Fibroblast of lung (primary cell): Measurements from ENCODE around the gene NARF. TPM values are rescaled to one million over a fixed set of nuclear protein-coding genes. Genes with fewer than 3 reads are reported as not detected.
"Not testable (repeated sequence)": the region's sequence is repeated elsewhere in the genome, so short reads cannot be mapped to it uniquely, and the experiment has no call there.

ENCODE experiments used
- DNase-seq, 2 donors: peaks; one replicate each; pipeline versions ENCODE4 v3.0.0 to v3.0.0-alpha.2; 2010; ENCODE audit warnings: low read depth in 2 of 2
- H2AFZ ChIP-seq: 2 replicates; pipeline ENCODE4 v1.5.1; 2012; ENCODE audit warnings: low read length, control low read depth, inconsistent platforms
- H3K27ac ChIP-seq: 2 replicates; pipeline ENCODE4 v1.5.1; 2011; ENCODE audit warnings: low read length, control low read depth; ENCODE audit not compliant: insufficient read depth
- H3K27me3 ChIP-seq: 2 replicates; pipeline ENCODE4 v1.5.1; 2011; ENCODE audit warnings: mild to moderate bottlenecking, low read length; ENCODE audit not compliant: control insufficient read depth, insufficient read depth
- H3K36me3 ChIP-seq: 2 replicates; pipeline ENCODE4 v1.5.1; 2011; ENCODE audit warnings: low read length; ENCODE audit not compliant: control insufficient read depth, insufficient read depth
- H3K4me1 ChIP-seq: 2 replicates; pipeline ENCODE4 v1.5.1; 2011; ENCODE audit warnings: low read length; ENCODE audit not compliant: control insufficient read depth, insufficient read depth; ENCODE audit errors: extremely low read depth
- H3K4me2 ChIP-seq: 2 replicates; pipeline ENCODE4 v1.5.1; 2011; ENCODE audit warnings: low read length, control low read depth; ENCODE audit not compliant: insufficient read depth; ENCODE audit errors: extremely low read depth
- H3K4me3 ChIP-seq, 4 experiments: fragments of 200-600 bp in 1 of 4; sonication (generic) in 1 of 4; replicated peaks in 1 of 4; 2 replicates each; pipeline ENCODE4 v1.5.1; 2011 to 2016; ENCODE audit warnings: low read length in 4 of 4, low read depth in 3 of 4, mild to moderate bottlenecking in 3 of 4, control low read depth in 2 of 4, inconsistent platforms in 1 of 4, mixed read lengths in 1 of 4; ENCODE audit not compliant: insufficient read depth in 1 of 4; ENCODE audit errors: control extremely low read depth in 1 of 4
- H3K79me2 ChIP-seq: 2 replicates; pipeline ENCODE4 v1.5.1; 2012; ENCODE audit warnings: mild to moderate bottlenecking, low read length, inconsistent platforms; ENCODE audit not compliant: control insufficient read depth, insufficient read depth
- H3K9ac ChIP-seq: 2 replicates; pipeline ENCODE4 v1.5.1; 2011; ENCODE audit warnings: mild to moderate bottlenecking, low read length, control low read depth; ENCODE audit not compliant: insufficient read depth
- H3K9me3 ChIP-seq: 2 replicates; pipeline ENCODE4 v1.5.1; 2012; ENCODE audit warnings: low read depth, low read length; ENCODE audit not compliant: control insufficient read depth, insufficient read depth
- H4K20me1 ChIP-seq: 2 replicates; pipeline ENCODE4 v1.5.1; 2011; ENCODE audit warnings: low read length; ENCODE audit not compliant: control insufficient read depth, insufficient read depth; ENCODE audit errors: extremely low read depth
- EZH2 ChIP-seq: IDR thresholded peaks from 2 replicates; pipeline ENCODE4 v1.5.1; 2012; ENCODE audit warnings: low read length, control low read depth, mild to moderate bottlenecking; ENCODE audit errors: missing control alignments
- polyA plus RNA-seq, 2 donors: library from polyadenylated mRNA; depleted of rRNA in 1 of 2; stranded (reverse) in 1 of 2; unstranded in 1 of 2; fragments of >200 nt; gene quantifications; 2 replicates each; pipeline ENCODE4 v1.2.1, GENCODE V29; 2011 to 2012; ENCODE audit warnings: missing spikeins in 1 of 2
- total RNA-seq: library from RNA; depleted of rRNA; stranded (reverse); fragments of >200 nt; gene quantifications from 2 replicates; pipeline ENCODE4 v1.2.1, GENCODE V29; 2014
- TF ChIP-seq, protein P1 (sequence below), 2 donors: IDR thresholded peaks in 1 of 2; conservative IDR thresholded peaks in 1 of 2; 1 replicate in 1 of 2; 2 replicates in 1 of 2; pipeline ENCODE4 v1.5.1; 2011 to 2012; ENCODE audit warnings: low read length in 2 of 2, control low read depth in 1 of 2, inconsistent platforms in 1 of 2, low read depth in 1 of 2, mild to moderate bottlenecking in 1 of 2

NARF gene
- total and polyA plus RNA-seq, 2 donors (not counting 1 experiment from before 2014, with no cell fraction given) = 22.0 to 38.7 TPM

DNA sequence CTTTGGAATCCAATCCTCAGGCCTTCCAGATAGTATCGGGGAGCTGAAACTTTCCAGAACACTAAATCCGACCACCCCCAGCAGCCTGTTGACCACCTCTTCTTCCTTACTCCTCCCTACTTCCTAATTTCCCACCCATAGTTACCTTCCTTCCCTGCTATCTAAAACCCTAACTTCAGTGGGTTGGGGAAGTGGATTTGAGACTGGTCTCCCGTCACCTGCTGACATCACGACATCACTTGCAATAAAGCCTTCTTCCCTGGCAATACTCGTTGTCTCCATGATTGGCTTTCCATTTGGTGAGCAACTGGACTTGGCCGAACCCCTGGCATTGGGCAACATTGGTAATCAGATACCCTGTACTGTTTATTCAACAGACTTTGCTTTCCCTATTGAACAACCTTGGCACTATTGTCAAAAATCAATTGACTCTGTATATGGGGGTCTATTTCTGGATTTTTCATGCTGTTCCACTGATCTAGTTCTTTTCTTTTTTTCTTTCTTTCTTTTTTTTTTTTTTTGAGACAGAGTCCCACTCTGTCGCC, 49.2 kb downstream of the NARF start:
- Histone ChIP-seq H3K27ac (no peak overlapping the region), H3K9me3 (no peaks in the 10 kb centered on the region)
- DNase-seq = no peak

DNA sequence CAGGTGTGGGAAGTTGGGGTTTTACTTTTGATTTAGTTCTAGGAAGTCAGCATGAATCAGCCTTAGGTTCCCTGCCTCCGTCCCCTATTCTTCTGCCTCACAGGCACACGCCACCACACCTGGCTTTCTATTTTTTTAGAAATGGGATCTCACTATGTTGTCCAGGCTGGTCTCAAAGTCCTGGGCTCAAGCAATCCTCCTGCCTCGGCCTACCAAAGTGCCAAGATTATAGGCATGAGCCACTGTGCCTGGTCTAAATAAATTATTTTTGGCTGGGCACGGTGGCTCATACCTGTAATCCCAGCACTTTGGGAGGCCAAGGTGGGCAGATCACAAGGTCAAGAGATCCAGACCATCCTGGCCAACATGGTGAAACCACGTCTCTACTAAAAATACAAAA, 53.1 kb downstream of the NARF start:
- not testable (repeated sequence) for H4K20me1 ChIP-seq, DNase-seq, H3K4me2 ChIP-seq, H3K4me1 ChIP-seq, H2AFZ ChIP-seq, H3K4me3 ChIP-seq, H3K9ac ChIP-seq, H3K36me3 ChIP-seq, H3K79me2 ChIP-seq, H3K27me3 ChIP-seq, H3K9me3 ChIP-seq, H3K27ac ChIP-seq

More for the DNA sequence above, 49.2 kb downstream of the NARF start:
- H3K36me3 ChIP-seq = no peaks in the 10 kb centered on the region
- no peak overlapping the region for H3K4me2 ChIP-seq
- no peak overlapping the region for H2AFZ ChIP-seq
- H3K4me1 ChIP-seq = no peaks in the 10 kb centered on the region
- H3K9ac ChIP-seq = no peak overlapping the region
- H3K27me3 ChIP-seq = no peaks in the 10 kb centered on the region
- no peaks in the 10 kb centered on the region for H3K79me2 ChIP-seq
- no peaks in the 10 kb centered on the region for H4K20me1 ChIP-seq
- no peak overlapping the region for H3K4me3 ChIP-seq
- no peak for TF ChIP-seq EZH2
- TF ChIP-seq, protein P1, sequence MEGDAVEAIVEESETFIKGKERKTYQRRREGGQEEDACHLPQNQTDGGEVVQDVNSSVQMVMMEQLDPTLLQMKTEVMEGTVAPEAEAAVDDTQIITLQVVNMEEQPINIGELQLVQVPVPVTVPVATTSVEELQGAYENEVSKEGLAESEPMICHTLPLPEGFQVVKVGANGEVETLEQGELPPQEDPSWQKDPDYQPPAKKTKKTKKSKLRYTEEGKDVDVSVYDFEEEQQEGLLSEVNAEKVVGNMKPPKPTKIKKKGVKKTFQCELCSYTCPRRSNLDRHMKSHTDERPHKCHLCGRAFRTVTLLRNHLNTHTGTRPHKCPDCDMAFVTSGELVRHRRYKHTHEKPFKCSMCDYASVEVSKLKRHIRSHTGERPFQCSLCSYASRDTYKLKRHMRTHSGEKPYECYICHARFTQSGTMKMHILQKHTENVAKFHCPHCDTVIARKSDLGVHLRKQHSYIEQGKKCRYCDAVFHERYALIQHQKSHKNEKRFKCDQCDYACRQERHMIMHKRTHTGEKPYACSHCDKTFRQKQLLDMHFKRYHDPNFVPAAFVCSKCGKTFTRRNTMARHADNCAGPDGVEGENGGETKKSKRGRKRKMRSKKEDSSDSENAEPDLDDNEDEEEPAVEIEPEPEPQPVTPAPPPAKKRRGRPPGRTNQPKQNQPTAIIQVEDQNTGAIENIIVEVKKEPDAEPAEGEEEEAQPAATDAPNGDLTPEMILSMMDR (conservative IDR thresholded peaks at IDR 0.05 in 1 of 2, IDR thresholded peaks at IDR 0.05 in 1 of 2; ENCODE audit: low read depth in 1 of 2, low read length in 2 of 2) = no peak

DNA sequence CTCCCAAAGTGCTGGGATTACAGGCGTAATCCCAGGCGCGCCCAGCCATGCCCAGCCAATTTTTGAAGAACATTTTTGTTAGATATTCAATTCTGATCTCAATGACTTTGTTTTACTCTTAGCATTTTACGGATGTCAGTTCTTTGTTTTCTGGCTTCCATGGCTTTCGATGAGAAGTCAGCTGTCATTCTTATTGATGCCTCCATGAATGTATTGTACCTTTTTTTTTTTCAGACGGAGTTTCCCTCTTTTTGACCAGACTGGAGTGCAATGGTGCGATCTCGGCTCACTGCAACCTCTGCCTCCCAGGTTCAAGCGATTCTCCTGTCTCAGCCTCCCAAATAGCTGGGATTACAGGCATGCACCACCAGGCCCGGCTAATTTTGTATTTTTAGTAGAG, 55.3 kb downstream of the NARF start:
- not testable (repeated sequence) for H3K79me2 ChIP-seq, H3K27me3 ChIP-seq

DNA sequence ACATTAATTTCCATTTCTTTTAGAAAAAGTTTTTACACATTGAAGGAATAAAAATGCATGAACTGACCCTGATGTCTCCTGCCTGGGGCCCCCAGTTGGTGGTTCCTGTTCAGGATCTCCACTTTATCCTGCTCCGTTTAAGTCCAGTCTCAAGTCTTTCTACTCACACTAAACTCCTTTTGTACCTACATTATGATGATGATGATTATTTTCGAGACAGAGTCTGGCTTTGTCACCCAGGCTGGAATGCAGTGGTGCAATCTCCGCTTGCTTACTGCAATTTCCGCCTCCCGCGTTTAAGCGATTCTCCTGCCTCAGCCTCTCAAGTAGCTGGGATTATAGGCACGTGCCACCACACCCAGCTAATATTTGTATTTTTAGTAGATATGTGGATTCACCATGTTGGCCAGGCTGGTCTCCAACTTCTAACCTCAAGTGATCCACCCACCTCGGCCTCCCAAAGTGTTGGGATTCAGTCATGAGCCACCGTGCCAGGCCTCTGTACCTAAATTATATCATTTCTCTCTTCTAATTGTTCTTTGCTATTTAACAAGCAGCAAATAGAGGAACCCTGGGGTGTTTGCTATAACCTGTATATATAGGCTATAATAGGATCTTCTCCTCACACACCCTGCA, 58.8 kb downstream of the NARF start:
- no peaks in the 10 kb centered on the region for H4K20me1 ChIP-seq
- H3K4me1 ChIP-seq = no peaks in the 10 kb centered on the region
- TF ChIP-seq, protein P1 (conservative IDR thresholded peaks at IDR 0.05 in 1 of 2, IDR thresholded peaks at IDR 0.05 in 1 of 2; ENCODE audit: low read depth in 1 of 2, low read length in 2 of 2) = no peak
- TF ChIP-seq EZH2 = no peak
- H3K9ac ChIP-seq = no peak overlapping the region
- DNase-seq = no peak
- no peak overlapping the region for H3K4me3 ChIP-seq
- H2AFZ ChIP-seq = no peak overlapping the region
- H3K9me3 ChIP-seq = no peaks in the 10 kb centered on the region
- H3K27ac ChIP-seq = no peak overlapping the region
- no peaks in the 10 kb centered on the region for H3K27me3 ChIP-seq
- H3K36me3 ChIP-seq = no peaks in the 10 kb centered on the region
- H3K4me2 ChIP-seq = no peak overlapping the region
- peaks cover 23% of the 10 kb centered on the region for H3K79me2 ChIP-seq

More for the DNA sequence above, 55.3 kb downstream of the NARF start:
- H3K4me2 ChIP-seq, H3K4me1 ChIP-seq, H4K20me1 ChIP-seq, DNase-seq, H2AFZ ChIP-seq, H3K9ac ChIP-seq, H3K4me3 ChIP-seq, H3K9me3 ChIP-seq, H3K27ac ChIP-seq, H3K36me3 ChIP-seq: not testable (repeated sequence)
